ENCODE measurements around the gene GPR142.

DNA sequence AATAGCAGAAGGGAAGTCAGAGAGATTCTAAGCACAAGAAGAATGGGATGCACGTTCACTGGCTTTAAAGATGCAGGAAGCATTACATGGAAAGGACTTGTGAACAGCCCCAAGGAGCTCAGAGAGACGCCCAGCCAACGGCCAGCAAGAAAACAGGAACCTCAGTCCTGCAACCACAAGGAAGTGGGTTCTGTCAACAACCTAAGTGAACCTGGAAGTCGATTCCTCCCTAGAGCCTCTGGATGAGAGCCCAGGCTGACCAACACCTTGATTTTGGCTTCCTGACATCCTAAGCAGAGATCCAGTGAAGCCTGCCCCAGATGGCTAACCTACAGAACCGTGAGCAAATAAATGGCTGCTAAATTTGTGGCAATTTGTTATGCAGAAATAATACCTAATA lies 24.5 kb downstream of the GPR142 start:
- TF ChIP-seq, protein P1, sequence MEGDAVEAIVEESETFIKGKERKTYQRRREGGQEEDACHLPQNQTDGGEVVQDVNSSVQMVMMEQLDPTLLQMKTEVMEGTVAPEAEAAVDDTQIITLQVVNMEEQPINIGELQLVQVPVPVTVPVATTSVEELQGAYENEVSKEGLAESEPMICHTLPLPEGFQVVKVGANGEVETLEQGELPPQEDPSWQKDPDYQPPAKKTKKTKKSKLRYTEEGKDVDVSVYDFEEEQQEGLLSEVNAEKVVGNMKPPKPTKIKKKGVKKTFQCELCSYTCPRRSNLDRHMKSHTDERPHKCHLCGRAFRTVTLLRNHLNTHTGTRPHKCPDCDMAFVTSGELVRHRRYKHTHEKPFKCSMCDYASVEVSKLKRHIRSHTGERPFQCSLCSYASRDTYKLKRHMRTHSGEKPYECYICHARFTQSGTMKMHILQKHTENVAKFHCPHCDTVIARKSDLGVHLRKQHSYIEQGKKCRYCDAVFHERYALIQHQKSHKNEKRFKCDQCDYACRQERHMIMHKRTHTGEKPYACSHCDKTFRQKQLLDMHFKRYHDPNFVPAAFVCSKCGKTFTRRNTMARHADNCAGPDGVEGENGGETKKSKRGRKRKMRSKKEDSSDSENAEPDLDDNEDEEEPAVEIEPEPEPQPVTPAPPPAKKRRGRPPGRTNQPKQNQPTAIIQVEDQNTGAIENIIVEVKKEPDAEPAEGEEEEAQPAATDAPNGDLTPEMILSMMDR (conservative IDR thresholded peaks at IDR 0.05; ENCODE audit: low read depth, low read length) = no peak
- TF ChIP-seq EZH2 (IDR thresholded peaks at IDR 0.05; ENCODE audit: low read length, unreplicated experiment) (no peak), EZH2phosphoT487 (IDR thresholded peaks at IDR 0.05; ENCODE audit: borderline replicate concordance, low read length) (no peak)

Data from PC-3 (cell line).